HCT116 (cell line): Measurements from ENCODE around the gene TMEM98. TPM values are rescaled to one million over a fixed set of nuclear protein-coding genes. Genes with fewer than 3 reads are reported as not detected.

Source experiments
- ATAC-seq: fragments of 200-7000 bp; cut with Tn5 transposase; 2 replicates; pipeline ENCODE4 v1.9.1; 2020; ENCODE audit warnings: mild to moderate bottlenecking, moderate library complexity
- BruUV-seq: library from RNA; stranded (reverse); fragments of 400-500 nt; replicated peaks from 2 replicates; lab custom pipeline; 2021; lab: Mats Ljungman, UMichigan
- CTCF ChIA-PET: fragments of 300-600 bp; sonication (Branson Sonifier 250); formaldehyde crosslinking; loops from one replicate; lab custom pipeline; 2021; ENCODE audit warnings: antibody characterized with exemption; lab: Charles Lee
- POLR2A ChIA-PET: fragments of 300-600, 350-600 bp; sonication (Branson Sonifier 250); formaldehyde crosslinking; loops from one replicate; lab custom pipeline; 2021; ENCODE audit warnings: antibody characterized with exemption; lab: Charles Lee
- RAD21 ChIA-PET, 2 experiments: fragments of 300-600 bp; sonication (Branson Sonifier 250); formaldehyde crosslinking; loops; one replicate each; lab custom pipeline; 2023; ENCODE audit warnings: low total read pairs in 2 of 2; ENCODE audit not compliant: uncharacterized antibody in 2 of 2, unreplicated experiment in 2 of 2, low non-redundant PET in 1 of 2; lab: Charles Lee
- DNase-seq: peaks from one replicate; pipeline ENCODE4 v3.0.0-alpha.2; 2010; ENCODE audit warnings: low read depth, low spot score
- H2AFZ ChIP-seq: fragments of 200-600 bp; shearing (Covaris generic), sonication (generic); 2 replicates; pipeline ENCODE4 v1.6.1; 2017; ENCODE audit warnings: low read depth, mixed run types, mixed read lengths, antibody characterized with exemption, low read length; ENCODE audit not compliant: poor library complexity, severe bottlenecking
- H3K27ac ChIP-seq: 2 replicates; pipeline ENCODE4 v1.5.1; 2012; ENCODE audit warnings: low read depth, low read length
- H3K27me3 ChIP-seq: fragments of 200-600 bp; sonication (generic); 2 replicates; pipeline ENCODE4 v1.6.1; 2016; ENCODE audit warnings: mixed run types, low read length, mixed read lengths; ENCODE audit not compliant: insufficient read depth
- H3K36me3 ChIP-seq, 2 experiments: fragments of 200-500 bp in 1 of 2; fragments of 200-600 bp in 1 of 2; sonication (Bioruptor generic) in 1 of 2; sonication (generic) in 1 of 2; 2 replicates each; pipeline versions ENCODE4 v1.5.1 to v1.6.1; 2014 to 2016; ENCODE audit warnings: low read length in 2 of 2, inconsistent platforms in 1 of 2, mixed read lengths in 1 of 2, mixed run types in 1 of 2; ENCODE audit not compliant: insufficient read depth in 2 of 2, control insufficient read depth in 1 of 2
- H3K4me1 ChIP-seq, 2 experiments: fragments of 200-600 bp in 1 of 2; sonication (generic) in 1 of 2; 2 replicates each; pipeline versions ENCODE4 v1.5.1 to v1.6.1; 2012 to 2017; ENCODE audit warnings: low read length in 2 of 2, inconsistent platforms in 1 of 2, mild to moderate bottlenecking in 1 of 2, mixed read lengths in 1 of 2, mixed run types in 1 of 2, moderate library complexity in 1 of 2; ENCODE audit not compliant: insufficient read depth in 2 of 2, control insufficient read depth in 1 of 2
- H3K4me2 ChIP-seq: fragments of 200-600 bp; sonication (generic); 2 replicates; pipeline ENCODE4 v1.6.1; 2017; ENCODE audit warnings: mixed run types, low read length, mixed read lengths
- H3K4me3 ChIP-seq, 2 experiments: fragments of 200-600 bp in 1 of 2; sonication (generic) in 1 of 2; replicated peaks in 1 of 2; 2 replicates each; pipeline ENCODE4 v1.5.1; 2011 to 2016; ENCODE audit warnings: low read length in 2 of 2, control low read depth in 1 of 2, low read depth in 1 of 2, mild to moderate bottlenecking in 1 of 2, mixed read lengths in 1 of 2, mixed run types in 1 of 2
- H3K79me2 ChIP-seq: fragments of 200-600 bp; sonication (generic); 2 replicates; pipeline ENCODE4 v1.6.1; 2017; ENCODE audit warnings: mild to moderate bottlenecking, mixed run types, low read length, moderate library complexity, mixed read lengths; ENCODE audit not compliant: insufficient read depth
- H3K9ac ChIP-seq: fragments of 200-600 bp; sonication (generic); 2 replicates; pipeline ENCODE4 v1.6.1; 2016; ENCODE audit warnings: low read length, mixed read lengths
- H3K9me2 ChIP-seq: fragments of 200-600 bp; sonication (generic), shearing (Covaris generic); 2 replicates; pipeline ENCODE4 v1.6.1; 2017; ENCODE audit warnings: mixed run types, mild to moderate bottlenecking, moderate library complexity; ENCODE audit not compliant: insufficient read depth
- H3K9me3 ChIP-seq, 2 experiments: fragments of 200-500 bp in 1 of 2; fragments of 200-600 bp in 1 of 2; sonication (Bioruptor generic) in 1 of 2; sonication (generic) in 1 of 2; 2 replicates each; pipeline ENCODE4 v1.6.1; 2014 to 2017; ENCODE audit warnings: low read length in 2 of 2, mixed read lengths in 2 of 2, inconsistent platforms in 1 of 2, low read depth in 1 of 2, mild to moderate bottlenecking in 1 of 2, mixed run types in 1 of 2, moderate library complexity in 1 of 2; ENCODE audit not compliant: control insufficient read depth in 1 of 2, insufficient read depth in 1 of 2
- H4K20me1 ChIP-seq: fragments of 200-600 bp; sonication (generic), shearing (Covaris generic); 2 replicates; pipeline ENCODE4 v1.6.1; 2017; ENCODE audit warnings: mixed run types, mild to moderate bottlenecking, moderate library complexity; ENCODE audit not compliant: insufficient read depth
- CBX3 ChIP-seq: IDR thresholded peaks from 2 replicates; pipeline ENCODE4 v1.6.1; 2012; ENCODE audit warnings: low read depth
- CEBPB ChIP-seq: IDR thresholded peaks from 2 replicates; pipeline ENCODE4 v1.6.1; 2012; ENCODE audit warnings: low read depth
- EGR1 ChIP-seq: IDR thresholded peaks from 2 replicates; pipeline ENCODE4 v1.6.1; 2012; ENCODE audit warnings: low read depth
- ELF1 ChIP-seq: IDR thresholded peaks from 2 replicates; pipeline ENCODE4 v1.6.1; 2012; ENCODE audit warnings: low read depth, borderline replicate concordance
- EZH2 ChIP-seq: fragments of 200-600 bp; sonication (generic); IDR thresholded peaks from 2 replicates; pipeline ENCODE4 v1.6.1; 2017; ENCODE audit warnings: antibody characterized with exemption, mixed run types
- FOSL1 ChIP-seq: IDR thresholded peaks from 2 replicates; pipeline ENCODE4 v1.6.1; 2012; ENCODE audit warnings: low read depth
- JUND ChIP-seq: IDR thresholded peaks from 2 replicates; pipeline ENCODE4 v1.6.1; 2012
- POLR2A ChIP-seq: IDR thresholded peaks from 2 replicates; pipeline ENCODE4 v1.7.0; 2011; ENCODE audit warnings: borderline replicate concordance; ENCODE audit not compliant: insufficient read depth, insufficient read length; ENCODE audit errors: extremely low read depth
- RAD21 ChIP-seq: IDR thresholded peaks from 2 replicates; pipeline ENCODE4 v1.6.1; 2012; ENCODE audit warnings: low read depth, mild to moderate bottlenecking
- REST ChIP-seq: IDR thresholded peaks from 2 replicates; pipeline ENCODE4 v1.6.1; 2012; ENCODE audit warnings: low read depth
- SIN3A ChIP-seq: IDR thresholded peaks from 2 replicates; pipeline ENCODE4 v1.6.1; 2012; ENCODE audit warnings: low read depth
- TCF7L2 ChIP-seq: IDR thresholded peaks from 2 replicates; pipeline ENCODE4 v1.7.0; 2011; ENCODE audit warnings: borderline replicate concordance, inconsistent platforms; ENCODE audit not compliant: insufficient read depth, insufficient read length; ENCODE audit errors: extremely low read depth
- YY1 ChIP-seq: IDR thresholded peaks from 2 replicates; pipeline ENCODE4 v1.6.1; 2011; ENCODE audit warnings: low read length, low read depth, moderate library complexity, mild to moderate bottlenecking; ENCODE audit not compliant: insufficient replicate concordance; ENCODE audit errors: extremely low read depth
- ZBTB33 ChIP-seq: IDR thresholded peaks from 2 replicates; pipeline ENCODE4 v1.6.1; 2011; ENCODE audit warnings: mild to moderate bottlenecking, low read length, moderate library complexity; ENCODE audit not compliant: insufficient replicate concordance; ENCODE audit errors: extremely low read depth
- ZFX ChIP-seq: fragments of 450-650 bp; IDR thresholded peaks from 2 replicates; pipeline ENCODE4 v1.6.1; 2017
- intact Hi-C: fragments of 100-400 bp; cut with micrococcal nuclease; formaldehyde crosslinking; loops from 2 replicates; pipeline ENCODE4 v1.10.0; 2022
- total RNA-seq: library from RNA; stranded (reverse); gene quantifications from one replicate; pipeline ENCODE4 v1.2.1, GENCODE V29; 2021; ENCODE audit not compliant: unreplicated experiment
- TF ChIP-seq, protein P1 (sequence below), 3 experiments: fragments of 200-600 bp in 1 of 3; sonication (generic) in 1 of 3; IDR thresholded peaks in 2 of 3; conservative IDR thresholded peaks in 1 of 3; 2 replicates each; pipeline ENCODE4 v1.5.1; 2012 to 2017; ENCODE audit warnings: low read depth in 2 of 3, low read length in 2 of 3, antibody characterized with exemption in 1 of 3, borderline replicate concordance in 1 of 3, control low read depth in 1 of 3, mild to moderate bottlenecking in 1 of 3, mixed read lengths in 1 of 3, mixed run types in 1 of 3, moderate library complexity in 1 of 3; ENCODE audit not compliant: insufficient read depth in 1 of 3
- TF ChIP-seq, protein P2 (sequence below): IDR thresholded peaks from 2 replicates; pipeline ENCODE4 v1.6.1; 2012
- TF ChIP-seq, protein P3 (sequence below): IDR thresholded peaks from 2 replicates; pipeline ENCODE4 v1.6.1; 2012

The TMEM98 gene
- total RNA-seq, 1 experiment from 2014 or later = 29.3 TPM

DNA sequence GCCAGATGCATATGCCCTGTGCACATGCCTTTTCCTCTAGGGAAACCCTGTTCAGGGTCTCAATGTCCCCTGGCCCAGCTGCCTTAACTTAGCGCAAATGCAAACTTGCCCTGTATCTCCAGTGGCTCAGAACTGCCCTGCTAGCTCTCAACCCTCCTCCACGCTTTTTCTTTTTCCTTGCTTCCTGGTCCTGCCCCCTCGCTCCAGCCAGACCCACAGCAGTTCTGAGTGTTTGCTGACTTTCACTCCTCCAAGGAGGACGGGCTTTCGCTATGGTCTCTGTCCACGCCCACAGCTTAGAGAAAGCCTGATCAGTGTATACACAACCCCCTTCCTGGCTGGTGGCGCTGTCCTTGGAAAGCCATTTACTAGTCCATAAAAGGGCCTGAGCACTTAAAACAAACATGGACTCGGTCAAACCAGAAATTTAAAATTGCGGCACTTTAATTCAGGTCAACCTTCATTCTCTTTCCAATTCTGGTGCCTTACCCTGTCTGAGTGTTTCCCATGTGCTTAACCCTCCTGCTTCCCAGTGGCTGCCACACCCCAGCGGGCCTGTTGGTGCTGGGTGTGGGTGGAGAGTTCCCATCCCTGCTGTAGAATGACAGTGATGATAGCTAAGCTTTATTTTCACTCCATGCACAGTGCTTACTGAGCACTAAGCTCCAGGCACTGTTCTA, 15.6 kb upstream of the TMEM98 start:
- CTCF ChIA-PET = interaction anchor here (1.5 to 1.8 kb wide), 3 partner anchors 24 to 129 kb away, joined by 3 to 8 read pairs (median 5); partner anchors contain the start of gene MYO1D
- TF ChIP-seq RAD21 (no peak), ZBTB33 (no peak), SIN3A (no peak), ZFX (no peak), TCF7L2 (no peak), EGR1 (no peak), CBX3 (no peak), YY1 (no peak), POLR2A (no peak), JUND (no peak), REST (no peak), EZH2 (no peak), CEBPB (no peak), FOSL1 (no peak), ELF1 (no peak)
- TF ChIP-seq, protein P1, sequence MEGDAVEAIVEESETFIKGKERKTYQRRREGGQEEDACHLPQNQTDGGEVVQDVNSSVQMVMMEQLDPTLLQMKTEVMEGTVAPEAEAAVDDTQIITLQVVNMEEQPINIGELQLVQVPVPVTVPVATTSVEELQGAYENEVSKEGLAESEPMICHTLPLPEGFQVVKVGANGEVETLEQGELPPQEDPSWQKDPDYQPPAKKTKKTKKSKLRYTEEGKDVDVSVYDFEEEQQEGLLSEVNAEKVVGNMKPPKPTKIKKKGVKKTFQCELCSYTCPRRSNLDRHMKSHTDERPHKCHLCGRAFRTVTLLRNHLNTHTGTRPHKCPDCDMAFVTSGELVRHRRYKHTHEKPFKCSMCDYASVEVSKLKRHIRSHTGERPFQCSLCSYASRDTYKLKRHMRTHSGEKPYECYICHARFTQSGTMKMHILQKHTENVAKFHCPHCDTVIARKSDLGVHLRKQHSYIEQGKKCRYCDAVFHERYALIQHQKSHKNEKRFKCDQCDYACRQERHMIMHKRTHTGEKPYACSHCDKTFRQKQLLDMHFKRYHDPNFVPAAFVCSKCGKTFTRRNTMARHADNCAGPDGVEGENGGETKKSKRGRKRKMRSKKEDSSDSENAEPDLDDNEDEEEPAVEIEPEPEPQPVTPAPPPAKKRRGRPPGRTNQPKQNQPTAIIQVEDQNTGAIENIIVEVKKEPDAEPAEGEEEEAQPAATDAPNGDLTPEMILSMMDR (IDR thresholded peaks at IDR 0.05 in 2 of 3, conservative IDR thresholded peaks at IDR 0.05 in 1 of 3; ENCODE audit: borderline replicate concordance in 1 of 3, insufficient read depth in 1 of 3, low read depth in 2 of 3, low read length in 2 of 3) = no peak
- TF ChIP-seq, protein P2, sequence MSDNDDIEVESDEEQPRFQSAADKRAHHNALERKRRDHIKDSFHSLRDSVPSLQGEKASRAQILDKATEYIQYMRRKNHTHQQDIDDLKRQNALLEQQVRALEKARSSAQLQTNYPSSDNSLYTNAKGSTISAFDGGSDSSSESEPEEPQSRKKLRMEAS = no peak
- TF ChIP-seq, protein P3, sequence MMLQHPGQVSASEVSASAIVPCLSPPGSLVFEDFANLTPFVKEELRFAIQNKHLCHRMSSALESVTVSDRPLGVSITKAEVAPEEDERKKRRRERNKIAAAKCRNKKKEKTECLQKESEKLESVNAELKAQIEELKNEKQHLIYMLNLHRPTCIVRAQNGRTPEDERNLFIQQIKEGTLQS = no peak
- TF ChIP-seq, all 23 proteins: peak for 0
- no TSS peak for BruUV-seq
- H3K36me3 ChIP-seq = no peaks in the 10 kb centered on the region
- no peaks in the 10 kb centered on the region for H4K20me1 ChIP-seq
- H3K27me3 ChIP-seq = no peaks in the 10 kb centered on the region
- no peaks in the 10 kb centered on the region for H3K79me2 ChIP-seq
- RAD21 ChIA-PET = no interaction called here
- H2AFZ ChIP-seq = no peak overlapping the region
- intact Hi-C loops = no loop called here
- no peak overlapping the region for H3K27ac ChIP-seq
- ATAC-seq (no peak), DNase-seq (no peak)
- peaks cover 0 to 6% of the 10 kb centered on the region in 2 experiments; a peak in 2 of 4 replicates for H3K4me1 ChIP-seq
- H3K4me3 ChIP-seq = no peak overlapping the region
- no peak overlapping the region for H3K9ac ChIP-seq
- H3K9me2 ChIP-seq = no peaks in the 10 kb centered on the region
- H3K9me3 ChIP-seq = no peaks in the 10 kb centered on the region
- H3K4me2 ChIP-seq = no peak overlapping the region
- POLR2A ChIA-PET = interaction anchor here (0.8 kb wide), 1 partner anchor 27 kb away, joined by 3 read pairs; no protein-coding TSS in a partner anchor
